ENCODE measurements around the gene CTPS1. TPM values are rescaled to one million over a fixed set of nuclear protein-coding genes. Genes with fewer than 3 reads are reported as not detected.

Gene CTPS1
- polyA plus RNA-seq, 2 of the 4 experiments (the other 2 are of a cell fraction): 159 to 181 TPM

DNA sequence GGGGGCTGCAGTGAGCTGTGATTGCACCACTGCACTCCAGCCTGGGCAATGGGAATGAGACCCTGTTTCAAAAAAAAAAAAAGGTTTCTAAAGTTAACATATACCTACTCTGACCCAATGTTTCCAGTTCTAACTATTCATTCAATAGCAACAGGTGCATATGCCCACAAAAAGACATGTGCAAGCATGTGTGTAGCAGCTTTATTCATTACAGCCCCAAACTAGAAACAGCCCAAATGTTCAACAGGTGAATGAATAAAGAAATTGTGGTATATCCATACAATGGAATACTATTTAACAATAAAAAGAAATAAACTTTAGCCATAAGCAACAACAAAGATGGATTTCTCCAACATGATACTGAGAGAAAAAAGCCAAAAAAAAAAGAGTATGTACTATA is 21.3 kb upstream of the CTPS1 start:
- FAIRE-seq: no peak
- CTCF ChIA-PET: interaction anchor here (10.7 kb wide), 1 partner anchor 7 kb away, joined by 117 read pairs; no protein-coding TSS in a partner anchor
- ATAC-seq: no peak

DNA sequence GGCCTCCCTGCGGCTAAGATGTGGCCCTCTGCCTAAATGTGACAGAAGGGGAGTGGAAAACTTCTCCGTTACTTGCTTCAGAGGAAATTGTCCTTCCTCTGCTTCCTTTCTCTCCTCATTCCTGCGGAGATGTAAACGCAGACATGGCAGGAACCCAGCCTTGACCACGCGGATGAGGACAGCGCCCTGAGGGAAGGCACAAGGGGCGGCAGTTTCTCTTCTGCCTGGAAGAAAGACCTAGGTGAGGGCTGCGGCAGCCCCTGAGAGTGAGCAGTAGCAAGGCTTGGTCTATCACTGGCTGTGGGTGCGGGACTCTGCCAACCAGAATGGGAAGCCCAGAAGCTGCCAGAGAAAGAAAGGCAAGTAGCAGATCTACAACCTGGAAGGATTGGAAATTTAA is 14.0 kb upstream of the CTPS1 start:
- Histone ChIP-seq H3K4me1 (peaks cover 32% of the 10 kb centered on the region), H3K27ac (peak overlapping the region; percentile 99 to 100), H3K4me3 (no peak overlapping the region), H3K4me2 (no peak overlapping the region), H3K9me3 (no peaks in the 10 kb centered on the region)
- ATAC-seq (no peak), FAIRE-seq (no peak), DNase-seq (ENCODE audit: low read depth in 1 of 2, low spot score in 1 of 2) (no peak)
- TF ChIP-seq HOXA7 (CRISPR knock-in tag; IDR thresholded peaks at IDR 0.05): no peak
- TF ChIP-seq POLR2A (IDR thresholded peaks at IDR 0.05; ENCODE audit: low read length): no peak
- TF ChIP-seq ZNF302 (CRISPR knock-in tag; IDR thresholded peaks at IDR 0.05): no peak
- TF ChIP-seq ESRRA (IDR thresholded peaks at IDR 0.05; ENCODE audit: borderline replicate concordance, low read length): no peak
- no peak for TF ChIP-seq KDM1A (IDR thresholded peaks at IDR 0.05; ENCODE audit: low read depth)
- TF ChIP-seq, protein P1, sequence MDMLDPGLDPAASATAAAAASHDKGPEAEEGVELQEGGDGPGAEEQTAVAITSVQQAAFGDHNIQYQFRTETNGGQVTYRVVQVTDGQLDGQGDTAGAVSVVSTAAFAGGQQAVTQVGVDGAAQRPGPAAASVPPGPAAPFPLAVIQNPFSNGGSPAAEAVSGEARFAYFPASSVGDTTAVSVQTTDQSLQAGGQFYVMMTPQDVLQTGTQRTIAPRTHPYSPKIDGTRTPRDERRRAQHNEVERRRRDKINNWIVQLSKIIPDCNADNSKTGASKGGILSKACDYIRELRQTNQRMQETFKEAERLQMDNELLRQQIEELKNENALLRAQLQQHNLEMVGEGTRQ (IDR thresholded peaks at IDR 0.05): no peak
- no peak for TF ChIP-seq NFE2L2 (conservative IDR thresholded peaks at IDR 0.05; ENCODE audit: low read length)
- TF ChIP-seq CHD4 (IDR thresholded peaks at IDR 0.05; ENCODE audit: borderline replicate concordance): no peak
- 88% methylated on average over 10 of the region's 10 CpGs for WGBS (ENCODE audit: missing lambda C conversion rate)
- POLR2A ChIA-PET: no interaction called here
- CTCF ChIA-PET: interaction anchor here (1.1 to 10.7 kb wide), 3 partner anchors 14 to 116 kb away, joined by 4 to 117 read pairs (median 4); partner anchors contain the start of gene CTPS1

More for the DNA sequence above, 21.3 kb upstream of the CTPS1 start:
- TF ChIP-seq ESRRA (IDR thresholded peaks at IDR 0.05; ENCODE audit: borderline replicate concordance, low read length): no peak
- no peak for TF ChIP-seq CBX8 (IDR thresholded peaks at IDR 0.05)
- TF ChIP-seq, protein P1 (IDR thresholded peaks at IDR 0.05): no peak
- no peak for TF ChIP-seq HDAC2 (IDR thresholded peaks at IDR 0.05)
- TF ChIP-seq CEBPB (IDR thresholded peaks at IDR 0.05): no peak
- TF ChIP-seq, protein P2, sequence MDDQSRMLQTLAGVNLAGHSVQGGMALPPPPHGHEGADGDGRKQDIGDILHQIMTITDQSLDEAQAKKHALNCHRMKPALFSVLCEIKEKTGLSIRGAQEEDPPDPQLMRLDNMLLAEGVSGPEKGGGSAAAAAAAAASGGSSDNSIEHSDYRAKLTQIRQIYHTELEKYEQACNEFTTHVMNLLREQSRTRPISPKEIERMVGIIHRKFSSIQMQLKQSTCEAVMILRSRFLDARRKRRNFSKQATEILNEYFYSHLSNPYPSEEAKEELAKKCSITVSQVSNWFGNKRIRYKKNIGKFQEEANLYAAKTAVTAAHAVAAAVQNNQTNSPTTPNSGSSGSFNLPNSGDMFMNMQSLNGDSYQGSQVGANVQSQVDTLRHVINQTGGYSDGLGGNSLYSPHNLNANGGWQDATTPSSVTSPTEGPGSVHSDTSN (IDR thresholded peaks at IDR 0.05): no peak
- no peak for TF ChIP-seq EHF (CRISPR knock-in tag; IDR thresholded peaks at IDR 0.05)
- TF ChIP-seq HOXA7 (CRISPR knock-in tag; IDR thresholded peaks at IDR 0.05): no peak
- TF ChIP-seq FOXS1 (CRISPR knock-in tag; IDR thresholded peaks at IDR 0.05): no peak
- TF ChIP-seq JUN (IDR thresholded peaks at IDR 0.05): no peak
- no peak for TF ChIP-seq SREBF2 (IDR thresholded peaks at IDR 0.05)
- no peak for TF ChIP-seq POLR2AphosphoS2 (conservative IDR thresholded peaks at IDR 0.05; ENCODE audit: low read length)
- no peak for TF ChIP-seq RNF2 (IDR thresholded peaks at IDR 0.05; ENCODE audit: borderline replicate concordance, low read depth)
- no peak for TF ChIP-seq KDM5A (IDR thresholded peaks at IDR 0.05)
- POLR2A ChIA-PET: no interaction called here
- H3K4me2 ChIP-seq: no peak overlapping the region
- peaks cover 6% of the 10 kb centered on the region; the same call in 2 of the 3 replicates for H3K9me3 ChIP-seq
- peaks cover 15% of the 10 kb centered on the region for H3K4me1 ChIP-seq
- no peak overlapping the region for H3K27ac ChIP-seq
- DNase-seq (ENCODE audit: low read depth in 1 of 2, low spot score in 1 of 2): no peak
- no peak overlapping the region for H3K4me3 ChIP-seq

DNA sequence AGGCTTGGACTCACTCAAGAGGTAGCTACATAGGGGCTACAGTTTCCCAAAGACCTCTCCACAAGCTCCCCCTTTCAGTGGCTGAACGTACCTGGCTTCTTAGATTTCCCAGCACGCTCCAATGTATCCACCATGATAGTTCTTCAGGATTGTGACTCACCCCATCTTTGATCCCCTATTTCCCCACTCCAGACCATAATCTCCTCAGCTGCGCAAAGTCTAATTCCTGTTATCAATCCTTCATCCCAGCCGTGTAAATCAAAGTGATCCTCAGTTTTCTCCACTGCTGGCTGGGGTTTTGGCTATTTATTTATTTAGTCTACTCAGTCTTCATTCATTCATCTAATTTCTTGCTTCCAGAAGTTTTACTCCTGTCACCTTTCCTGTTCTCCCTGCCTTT is 13.1 kb upstream of the CTPS1 start:
- ATAC-seq: no peak

More for the DNA sequence above, 13.1 kb upstream of the CTPS1 start:
- FAIRE-seq: no peak
- 70% methylated on average over 4 of the region's 4 CpGs for WGBS (ENCODE audit: missing lambda C conversion rate)
- H3K27ac ChIP-seq: peak overlapping the region; percentile 99 to 100
- H3K4me2 ChIP-seq: no peak overlapping the region
- H3K4me1 ChIP-seq: peaks cover 32% of the 10 kb centered on the region
- POLR2A ChIA-PET: interaction anchor here (1.8 kb wide), 1 partner anchor 13 kb away, joined by 10 read pairs; the partner anchor contains the start of gene CTPS1
- DNase-seq (ENCODE audit: low read depth in 1 of 2, low spot score in 1 of 2): no peak
- CTCF ChIA-PET: interaction anchor here (0.7 to 10.7 kb wide), 5 partner anchors 11 to 118 kb away, joined by 3 to 117 read pairs (median 4); partner anchors contain the start of gene CTPS1
- TF ChIP-seq HOXB5 (CRISPR knock-in tag; IDR thresholded peaks at IDR 0.05): no peak
- no peak for TF ChIP-seq TP53 (CRISPR knock-in tag; IDR thresholded peaks at IDR 0.05)
- TF ChIP-seq, protein P3, sequence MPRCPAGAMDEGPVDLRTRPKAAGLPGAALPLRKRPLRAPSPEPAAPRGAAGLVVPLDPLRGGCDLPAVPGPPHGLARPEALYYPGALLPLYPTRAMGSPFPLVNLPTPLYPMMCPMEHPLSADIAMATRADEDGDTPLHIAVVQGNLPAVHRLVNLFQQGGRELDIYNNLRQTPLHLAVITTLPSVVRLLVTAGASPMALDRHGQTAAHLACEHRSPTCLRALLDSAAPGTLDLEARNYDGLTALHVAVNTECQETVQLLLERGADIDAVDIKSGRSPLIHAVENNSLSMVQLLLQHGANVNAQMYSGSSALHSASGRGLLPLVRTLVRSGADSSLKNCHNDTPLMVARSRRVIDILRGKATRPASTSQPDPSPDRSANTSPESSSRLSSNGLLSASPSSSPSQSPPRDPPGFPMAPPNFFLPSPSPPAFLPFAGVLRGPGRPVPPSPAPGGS (IDR thresholded peaks at IDR 0.05): no peak
- TF ChIP-seq, protein P4, sequence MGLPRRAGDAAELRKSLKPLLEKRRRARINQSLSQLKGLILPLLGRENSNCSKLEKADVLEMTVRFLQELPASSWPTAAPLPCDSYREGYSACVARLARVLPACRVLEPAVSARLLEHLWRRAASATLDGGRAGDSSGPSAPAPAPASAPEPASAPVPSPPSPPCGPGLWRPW (IDR thresholded peaks at IDR 0.05): no peak
- TF ChIP-seq EHF (CRISPR knock-in tag; IDR thresholded peaks at IDR 0.05): no peak
- TF ChIP-seq FOXS1 (CRISPR knock-in tag; IDR thresholded peaks at IDR 0.05): no peak
- no peak for TF ChIP-seq RNF2 (IDR thresholded peaks at IDR 0.05; ENCODE audit: borderline replicate concordance, low read depth)
- no peak for TF ChIP-seq TFCP2L1 (CRISPR knock-in tag; IDR thresholded peaks at IDR 0.05)
- no peak overlapping the region for H3K4me3 ChIP-seq
- no peaks in the 10 kb centered on the region for H3K9me3 ChIP-seq

All from A549 (cell line).